Measurements from ENCODE around the gene CORO1A.
"Not testable (repeated sequence)": the region's sequence is repeated elsewhere in the genome, so short reads cannot be mapped to it uniquely, and the experiment has no call there.

Gene CORO1A

DNA sequence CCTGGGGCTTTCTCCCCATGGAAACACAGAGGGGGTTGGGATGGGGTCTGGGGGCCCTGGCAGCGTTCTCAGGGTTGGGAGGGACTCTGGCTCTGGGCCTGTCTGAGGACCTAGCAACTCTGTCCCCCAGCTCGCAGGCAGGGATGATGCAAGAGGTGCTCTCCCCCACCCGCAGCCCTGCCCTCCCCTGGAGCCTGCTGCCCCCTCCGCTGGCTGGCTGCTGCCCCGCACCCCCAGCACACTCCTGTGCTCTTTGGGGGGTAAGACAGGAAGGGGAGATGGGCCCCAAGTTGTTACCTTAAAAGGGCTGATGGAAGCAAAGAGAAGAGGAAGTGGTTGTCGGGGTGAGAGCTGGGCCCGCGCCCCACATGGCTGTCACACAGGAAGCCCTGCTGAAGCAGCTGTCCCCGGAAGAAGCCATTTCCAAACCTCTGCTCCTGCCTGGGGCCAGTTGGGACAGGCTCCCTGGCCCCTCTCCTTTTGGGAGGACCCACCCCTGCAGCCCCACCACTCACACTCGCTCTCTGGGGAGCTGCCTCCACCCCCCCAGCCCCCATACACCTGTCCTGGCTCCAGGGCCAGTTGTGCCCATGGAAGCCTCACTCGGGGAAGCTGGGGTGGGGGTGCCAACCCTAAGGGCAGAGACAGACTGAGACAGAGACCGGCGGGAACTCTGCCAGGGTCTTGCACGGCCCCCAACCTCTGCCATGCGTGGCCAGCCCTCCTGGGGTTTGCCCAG, 2.5 kb downstream of the CORO1A start:
- Mint-ChIP-seq H3K4me1 (peaks cover 39% of the 10 kb centered on the region), H3K4me3 (peak overlapping the region; percentile 96), H3K27ac (peak overlapping the region; percentile 97), H3K9me3 (no peaks in the 10 kb centered on the region), H3K36me3 (ENCODE audit: low read depth) (peaks cover 38% of the 10 kb centered on the region), H3K27me3 (no peaks in the 10 kb centered on the region)
- DNase-seq (peak; percentile 85), ATAC-seq (peak; percentile 47)

- no peaks in the 10 kb centered on the region for H3K27me3 Mint-ChIP-seq
- no peak for ATAC-seq
- peaks cover 35% of the 10 kb centered on the region for H3K4me1 Mint-ChIP-seq
- H3K27ac Mint-ChIP-seq, result peak overlapping the region; percentile 97
- H3K4me3 Mint-ChIP-seq, result peak overlapping the region; percentile 96
- no peaks in the 10 kb centered on the region for H3K9me3 Mint-ChIP-seq
- DNase-seq, result no peak
- peaks cover 38% of the 10 kb centered on the region for H3K36me3 Mint-ChIP-seq (ENCODE audit: low read depth)
These were observed 3.0 kb downstream of the CORO1A start for GRCh38 chr16:30186444-30186781.

GRCh38 chr16:30186782-30187555, 3.6 kb downstream of the CORO1A start:
- Mint-ChIP-seq H3K9me3 (no peaks in the 10 kb centered on the region), H3K27me3 (no peaks in the 10 kb centered on the region), H3K4me1 (peaks cover 33% of the 10 kb centered on the region), H3K27ac (peak overlapping the region; percentile 97), H3K4me3 (peak overlapping the region; percentile 96), H3K36me3 (ENCODE audit: low read depth) (peaks cover 38% of the 10 kb centered on the region)
- ATAC-seq, result peak; percentile 9
- peak; percentile 95 for DNase-seq

DNA sequence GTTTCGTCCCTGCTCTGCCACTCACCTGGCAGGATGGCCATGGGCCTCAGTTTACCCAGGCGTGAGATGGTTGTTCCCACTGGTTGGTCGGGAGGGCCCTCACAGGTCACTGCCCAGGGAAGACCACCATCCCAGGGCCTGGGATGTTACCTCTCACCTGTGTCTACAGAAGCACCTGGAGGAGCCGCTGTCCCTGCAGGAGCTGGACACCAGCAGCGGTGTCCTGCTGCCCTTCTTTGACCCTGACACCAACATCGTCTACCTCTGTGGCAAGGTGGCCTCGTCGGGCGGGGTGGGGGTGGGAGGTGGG, 4.1 kb downstream of the CORO1A start:
- peaks cover 28% of the 10 kb centered on the region for H3K4me1 Mint-ChIP-seq
- ATAC-seq, result no peak
- no peaks in the 10 kb centered on the region for H3K27me3 Mint-ChIP-seq

DNA sequence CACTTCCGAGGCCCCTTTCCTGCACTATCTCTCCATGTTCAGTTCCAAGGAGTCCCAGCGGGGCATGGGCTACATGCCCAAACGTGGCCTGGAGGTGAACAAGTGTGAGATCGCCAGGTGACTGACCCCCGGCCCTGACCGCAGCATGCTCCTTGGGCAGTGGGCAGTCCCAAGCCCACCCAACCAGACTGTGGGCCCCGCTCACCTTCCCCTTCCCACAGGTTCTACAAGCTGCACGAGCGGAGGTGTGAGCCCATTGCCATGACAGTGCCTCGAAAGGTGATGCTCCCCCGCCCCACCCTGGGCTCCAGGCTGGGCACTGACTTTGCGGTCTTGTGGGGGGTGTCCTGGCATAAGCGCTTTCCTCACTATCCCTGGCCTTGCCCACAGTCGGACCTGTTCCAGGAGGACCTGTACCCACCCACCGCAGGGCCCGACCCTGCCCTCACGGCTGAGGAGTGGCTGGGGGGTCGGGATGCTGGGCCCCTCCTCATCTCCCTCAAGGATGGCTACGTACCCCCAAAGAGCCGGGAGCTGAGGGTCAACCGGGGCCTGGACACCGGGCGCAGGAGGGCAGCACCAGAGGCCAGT, 4.7 kb downstream of the CORO1A start:
- Mint-ChIP-seq H3K36me3 (ENCODE audit: low read depth) (peaks cover 38% of the 10 kb centered on the region), H3K27ac (peak overlapping the region; percentile 97), H3K4me3 (peak overlapping the region; percentile 96), H3K27me3 (no peaks in the 10 kb centered on the region), H3K4me1 (peaks cover 26% of the 10 kb centered on the region), H3K9me3 (no peaks in the 10 kb centered on the region)
- DNase-seq (peak; percentile 8), ATAC-seq (no peak)

More for the DNA sequence above, 4.1 kb downstream of the CORO1A start:
- no peak for DNase-seq
- H3K9me3 Mint-ChIP-seq, result no peaks in the 10 kb centered on the region
- peak overlapping the region; percentile 97 for H3K27ac Mint-ChIP-seq
- peaks cover 38% of the 10 kb centered on the region for H3K36me3 Mint-ChIP-seq (ENCODE audit: low read depth)
- peak overlapping the region; percentile 96 for H3K4me3 Mint-ChIP-seq

DNA sequence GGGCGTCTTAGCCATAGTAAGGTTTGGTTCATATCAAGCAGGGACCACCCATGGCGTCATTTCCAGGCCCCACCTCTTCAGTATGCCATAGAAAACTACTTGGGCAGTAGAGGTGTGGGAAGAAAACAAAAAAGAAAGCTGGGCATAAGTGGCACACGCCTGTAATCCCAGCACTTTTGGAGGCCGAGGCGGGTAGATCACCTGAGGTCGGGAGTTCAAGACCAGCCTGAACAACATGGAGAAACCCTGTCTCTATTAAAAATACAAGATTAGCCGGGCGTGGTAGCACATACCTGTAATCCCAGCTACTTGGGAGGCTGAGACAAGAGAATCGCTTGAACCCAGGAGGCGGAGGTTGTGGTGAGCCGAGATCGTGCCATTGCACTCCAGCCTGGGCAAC, 7.8 kb downstream of the CORO1A start:
- peaks cover 19% of the 10 kb centered on the region for H3K36me3 Mint-ChIP-seq (ENCODE audit: low read depth)
- ATAC-seq, H3K27ac Mint-ChIP-seq, H3K9me3 Mint-ChIP-seq, DNase-seq, H3K4me3 Mint-ChIP-seq, H3K27me3 Mint-ChIP-seq: not testable (repeated sequence)
- peaks cover 18% of the 10 kb centered on the region for H3K4me1 Mint-ChIP-seq

DNA sequence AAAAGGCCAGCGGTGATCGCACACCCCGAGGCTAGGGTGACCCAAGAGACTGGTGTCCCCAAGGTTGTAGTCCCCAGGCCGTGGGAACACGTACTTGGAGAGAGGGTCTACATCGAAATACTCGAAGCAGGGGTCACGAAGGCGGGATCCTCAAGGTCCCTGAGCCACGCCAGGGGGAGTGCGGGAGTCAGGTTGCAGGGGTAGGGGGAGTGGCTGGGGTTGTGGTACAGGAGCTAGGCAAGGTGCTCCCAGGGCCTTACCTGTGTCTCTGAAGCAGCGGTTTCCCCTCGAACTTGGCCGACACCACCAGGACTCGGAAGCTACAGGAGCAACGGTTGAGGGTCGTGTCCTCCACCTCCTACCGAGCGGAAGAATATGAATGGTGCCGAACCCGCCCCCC, 9.7 kb downstream of the CORO1A start:
- H3K27ac Mint-ChIP-seq; H3K27me3 Mint-ChIP-seq; H3K36me3 Mint-ChIP-seq (ENCODE audit: low read depth); H3K4me3 Mint-ChIP-seq; DNase-seq; H3K4me1 Mint-ChIP-seq; H3K9me3 Mint-ChIP-seq: not testable (repeated sequence)
- peak; percentile 12 for ATAC-seq

DNA sequence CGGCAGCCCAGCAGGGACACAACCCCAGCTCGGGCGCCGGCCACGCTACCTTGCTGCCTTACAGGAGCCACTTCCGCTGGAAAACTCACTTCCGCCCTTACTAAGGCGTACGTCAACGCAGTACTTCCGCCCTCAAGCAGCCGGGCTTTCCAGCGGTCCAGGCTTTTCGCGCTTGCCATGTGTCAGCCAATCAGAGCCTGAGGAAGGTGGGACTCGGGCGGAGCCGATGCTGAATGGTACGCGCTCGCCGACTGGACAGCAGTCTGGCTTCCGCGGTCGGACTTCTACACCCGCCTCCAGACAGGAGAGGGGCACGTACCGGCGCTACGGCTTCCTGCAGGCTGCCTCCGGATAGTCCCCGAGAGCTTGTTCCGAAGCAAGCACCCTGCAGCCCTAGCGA, 10.2 kb downstream of the CORO1A start, which contains the start of the genes BOLA2B and SLX1A:
Gene BOLA2B (minus strand): TSS at position 52 of the 400 bp plus-strand sequence. CDS start 71 bp downstream, outside the sequence.
Gene SLX1A (plus strand): TSS at position 261 of the 400 bp plus-strand sequence. CDS start 210 bp downstream, outside the sequence.
- not testable (repeated sequence) for DNase-seq; H3K4me1 Mint-ChIP-seq; H3K27ac Mint-ChIP-seq; H3K27me3 Mint-ChIP-seq; H3K9me3 Mint-ChIP-seq; H3K4me3 Mint-ChIP-seq; H3K36me3 Mint-ChIP-seq (ENCODE audit: low read depth)
- ATAC-seq, result peak; percentile 89

DNA sequence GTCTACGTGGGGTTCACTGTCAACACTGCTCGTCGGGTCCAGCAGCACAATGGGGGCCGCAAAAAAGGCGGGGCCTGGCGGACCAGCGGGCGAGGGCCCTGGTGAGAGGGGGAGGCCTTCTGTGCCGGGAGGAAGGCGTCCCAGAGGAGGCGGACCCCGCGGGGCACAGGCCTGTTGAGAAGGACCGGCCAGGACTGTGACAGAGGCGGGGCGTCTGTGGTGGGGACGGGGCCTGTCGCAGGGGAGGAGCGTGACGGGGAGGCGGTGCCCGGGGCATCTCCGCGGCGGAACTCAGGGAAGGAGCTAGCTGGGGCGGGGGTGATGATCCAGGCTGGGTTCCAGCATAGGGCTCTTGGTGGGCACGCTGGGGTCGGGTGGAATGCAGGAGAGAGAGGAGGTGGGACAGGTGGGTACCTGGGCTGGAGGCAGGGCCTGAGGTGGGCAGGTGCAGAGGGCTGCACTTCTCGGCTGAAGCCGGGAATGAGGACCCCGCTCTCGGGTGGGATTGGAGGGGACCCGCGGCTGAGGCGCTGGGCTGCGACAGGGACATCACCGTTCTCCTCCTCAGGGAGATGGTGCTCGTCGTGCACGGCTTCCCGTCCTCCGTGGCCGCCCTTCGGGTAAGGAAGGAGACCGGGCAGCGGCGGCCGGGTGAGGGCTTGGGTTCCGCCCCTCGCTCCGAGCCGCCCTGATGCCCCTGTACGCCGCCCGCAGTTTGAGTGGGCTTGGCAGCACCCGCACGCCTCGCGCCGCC, 10.9 kb downstream of the CORO1A start:
- H3K27ac Mint-ChIP-seq; H3K4me1 Mint-ChIP-seq; H3K9me3 Mint-ChIP-seq; H3K27me3 Mint-ChIP-seq; H3K4me3 Mint-ChIP-seq; H3K36me3 Mint-ChIP-seq (ENCODE audit: low read depth): not testable (repeated sequence)
- ATAC-seq (peak; percentile 78), DNase-seq (peak; percentile 5)

DNA sequence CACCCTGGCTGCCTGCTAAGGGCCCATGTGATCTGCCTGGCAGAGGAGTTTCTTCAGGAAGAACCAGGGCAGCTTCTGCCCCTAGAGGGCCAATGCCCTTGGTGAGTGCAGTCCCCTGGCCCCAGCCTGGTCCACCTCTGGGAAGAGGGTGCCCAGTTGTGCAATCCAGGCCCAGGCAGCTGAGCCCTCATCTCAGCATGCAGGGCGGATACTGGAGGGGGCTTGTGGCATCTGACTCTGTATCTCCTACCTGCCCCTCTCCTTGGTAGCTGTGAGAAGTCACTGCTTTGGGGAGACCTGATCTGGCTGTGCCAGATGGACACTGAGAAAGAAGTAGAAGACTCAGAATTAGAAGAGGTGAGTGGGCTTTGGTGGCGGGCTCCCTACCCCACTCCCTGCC, 13.6 kb downstream of the CORO1A start:
- ATAC-seq, result not testable (repeated sequence)

GRCh38 chr16:30199049-30199448, 15.6 kb downstream of the CORO1A start, which contains the start of gene SULT1A3:
SULT1A3 (plus strand) TSS chr16:30199255; CDS start chr16:30200729, 1,474 bp downstream.
- not testable (repeated sequence) for H3K4me3 Mint-ChIP-seq; H3K36me3 Mint-ChIP-seq (ENCODE audit: low read depth); ATAC-seq; H3K27me3 Mint-ChIP-seq; H3K4me1 Mint-ChIP-seq; DNase-seq; H3K9me3 Mint-ChIP-seq; H3K27ac Mint-ChIP-seq

More for the DNA sequence above, 13.6 kb downstream of the CORO1A start:
- not testable (repeated sequence) for H3K36me3 Mint-ChIP-seq (ENCODE audit: low read depth); H3K27me3 Mint-ChIP-seq; H3K4me1 Mint-ChIP-seq; H3K27ac Mint-ChIP-seq; H3K4me3 Mint-ChIP-seq; H3K9me3 Mint-ChIP-seq; DNase-seq

DNA sequence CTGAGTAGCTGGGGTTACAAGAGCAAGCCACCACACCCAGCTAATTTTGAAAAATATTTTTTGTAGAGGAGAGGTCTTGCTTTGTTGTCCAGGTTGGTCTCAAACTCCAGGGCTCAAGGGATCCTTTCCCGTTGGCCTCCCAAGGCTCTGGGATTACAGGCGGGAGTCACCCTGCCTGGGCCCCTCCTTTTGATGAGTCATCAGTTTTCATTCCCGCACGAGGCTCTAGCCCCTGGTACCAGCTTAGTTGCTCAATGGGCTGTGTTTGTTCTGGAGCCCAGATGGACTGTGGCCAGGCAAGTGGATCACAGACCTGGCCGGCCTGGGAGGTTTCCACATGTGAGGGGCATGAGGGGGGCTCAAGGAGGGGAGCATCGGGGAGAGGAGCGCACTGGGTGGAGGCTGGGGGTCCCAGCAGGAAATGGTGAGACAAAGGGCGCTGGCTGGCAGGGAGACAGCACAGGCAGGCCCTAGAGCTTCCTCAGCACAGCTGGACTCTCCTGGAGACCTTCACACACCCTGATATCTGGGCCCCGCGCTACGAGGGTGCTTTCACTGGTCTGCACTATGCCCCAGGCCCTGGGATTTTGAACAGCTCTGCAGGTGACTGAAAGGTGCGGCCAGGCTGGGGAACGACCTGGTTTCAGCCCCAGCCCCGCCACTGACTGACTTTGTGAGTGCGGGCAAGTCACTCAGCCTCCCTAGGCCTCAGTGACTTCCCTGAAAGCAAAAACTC, 16.4 kb downstream of the CORO1A start:
- H3K27me3 Mint-ChIP-seq, result not testable (repeated sequence)

DNA sequence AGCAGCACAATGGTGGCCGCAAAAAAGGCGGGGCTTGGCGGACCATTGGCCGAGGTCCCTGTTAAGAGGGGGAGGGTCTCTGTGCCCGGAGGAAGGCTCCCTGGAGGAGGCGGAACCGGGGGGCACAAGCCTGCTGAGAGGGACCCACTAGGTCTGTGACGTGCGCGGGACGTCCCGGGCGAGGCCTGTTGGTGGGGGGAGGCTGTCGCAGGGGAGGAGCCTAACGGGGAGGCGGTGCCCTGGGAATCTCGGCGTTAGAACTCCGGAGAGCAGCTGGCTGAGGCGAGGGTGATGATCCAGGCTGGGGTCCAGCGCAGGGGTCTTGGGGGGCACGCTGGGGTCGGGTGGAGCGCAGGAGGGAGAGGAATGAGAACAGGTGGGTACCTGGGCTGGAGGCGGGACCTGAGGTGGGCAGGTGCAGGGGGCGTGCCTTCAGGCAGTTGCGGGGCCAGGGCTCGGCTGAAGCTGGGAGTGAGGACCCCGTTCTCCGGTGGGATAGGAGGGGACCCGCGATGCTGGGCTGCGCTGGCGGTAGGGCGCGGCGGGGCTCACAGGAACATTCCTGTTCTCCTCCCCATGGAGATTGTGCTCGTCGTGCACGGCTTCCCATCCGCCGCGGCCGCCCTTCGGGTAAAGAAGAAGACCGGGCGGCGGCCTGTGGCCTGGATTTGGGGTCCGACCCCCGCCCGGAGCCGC, 22.3 kb downstream of the CORO1A start:
- not testable (repeated sequence) for H3K4me3 Mint-ChIP-seq; H3K27me3 Mint-ChIP-seq; H3K9me3 Mint-ChIP-seq; H3K36me3 Mint-ChIP-seq (ENCODE audit: low read depth); H3K4me1 Mint-ChIP-seq; H3K27ac Mint-ChIP-seq
- DNase-seq (peak; percentile 3), ATAC-seq (peak; percentile 27)

More for the DNA sequence above, 16.4 kb downstream of the CORO1A start:
- not testable (repeated sequence) for H3K4me1 Mint-ChIP-seq; H3K27ac Mint-ChIP-seq; H3K36me3 Mint-ChIP-seq (ENCODE audit: low read depth); ATAC-seq; DNase-seq; H3K4me3 Mint-ChIP-seq; H3K9me3 Mint-ChIP-seq

Data from activated naive CD8-positive, alpha-beta T cell treated with anti-CD3 and anti-CD28 coated beads, Interleukin-2, amount 50 U/mL, for 24 hours (primary cell).